HEK293 (cell line): ENCODE measurements around the gene GRM4.

Experiments
- BCL11A ChIP-seq: fragments of 450-650 bp; formaldehyde crosslinking; IDR thresholded peaks from 2 replicates; pipeline ENCODE4 v1.5.1; 2016; ENCODE audit warnings: low read depth, missing biosample characterization, missing genetic modification characterization
- CTCF ChIP-seq: fragments of 450-650 bp; formaldehyde crosslinking; IDR thresholded peaks from 2 replicates; pipeline ENCODE4 v1.5.1; 2016; ENCODE audit warnings: missing biosample characterization, missing genetic modification characterization
- HOXA7 ChIP-seq: sonication (generic); formaldehyde crosslinking; IDR thresholded peaks from 2 replicates; pipeline ENCODE4 v1.8.1; 2022; ENCODE audit warnings: missing genetic modification reagents, borderline replicate concordance
- HOXC10 ChIP-seq: sonication (generic); formaldehyde crosslinking; IDR thresholded peaks from 2 replicates; pipeline ENCODE4 v1.8.1; 2023; ENCODE audit warnings: mild to moderate bottlenecking, missing genetic modification reagents
- MYNN ChIP-seq: fragments of 450-650 bp; formaldehyde crosslinking; IDR thresholded peaks from 2 replicates; pipeline ENCODE4 v1.5.1; 2016; ENCODE audit warnings: missing biosample characterization, missing genetic modification characterization, borderline replicate concordance
- MZF1 ChIP-seq: fragments of 450-650 bp; formaldehyde crosslinking; IDR thresholded peaks from 2 replicates; pipeline ENCODE4 v1.5.1; 2017; ENCODE audit warnings: missing biosample characterization, missing genetic modification characterization, borderline replicate concordance
- PRDM6 ChIP-seq: fragments of 450-650 bp; formaldehyde crosslinking; IDR thresholded peaks from 2 replicates; pipeline ENCODE4 v1.5.1; 2017; ENCODE audit warnings: missing biosample characterization, missing genetic modification characterization
- WT1 ChIP-seq: fragments of 450-650 bp; formaldehyde crosslinking; IDR thresholded peaks from 2 replicates; pipeline ENCODE4 v1.5.1; 2016; ENCODE audit warnings: missing biosample characterization, missing genetic modification characterization
- ZBTB1 ChIP-seq: fragments of 450-650 bp; formaldehyde crosslinking; IDR thresholded peaks from 2 replicates; pipeline ENCODE4 v1.5.1; 2016; ENCODE audit warnings: missing biosample characterization, missing genetic modification characterization
- ZNF112 ChIP-seq: fragments of 450-650 bp; formaldehyde crosslinking; IDR thresholded peaks from 2 replicates; pipeline ENCODE4 v1.5.0; 2017; ENCODE audit warnings: missing biosample characterization, missing genetic modification characterization
- ZNF140 ChIP-seq: fragments of 450-650 bp; formaldehyde crosslinking; IDR thresholded peaks from 2 replicates; pipeline ENCODE4 v1.5.1; 2016; ENCODE audit warnings: missing biosample characterization, missing genetic modification characterization
- ZNF169 ChIP-seq: fragments of 450-650 bp; formaldehyde crosslinking; IDR thresholded peaks from 2 replicates; pipeline ENCODE4 v1.5.1; 2016; ENCODE audit warnings: missing biosample characterization, missing genetic modification characterization
- ZNF174 ChIP-seq: fragments of 450-650 bp; formaldehyde crosslinking; IDR thresholded peaks from 2 replicates; pipeline ENCODE4 v1.5.0; 2017; ENCODE audit warnings: missing biosample characterization, mild to moderate bottlenecking, missing genetic modification characterization
- ZNF18 ChIP-seq: fragments of 450-650 bp; formaldehyde crosslinking; IDR thresholded peaks from 2 replicates; pipeline ENCODE4 v1.5.1; 2016; ENCODE audit warnings: missing biosample characterization, missing genetic modification characterization
- ZNF248 ChIP-seq: fragments of 450-650 bp; formaldehyde crosslinking; IDR thresholded peaks from 2 replicates; pipeline ENCODE4 v1.5.1; 2017; ENCODE audit warnings: missing biosample characterization, missing genetic modification characterization
- ZNF341 ChIP-seq: fragments of 450-650 bp; formaldehyde crosslinking; IDR thresholded peaks from 2 replicates; pipeline ENCODE4; 2016; ENCODE audit warnings: low read depth, missing biosample characterization, missing genetic modification characterization
- ZNF354C ChIP-seq: fragments of 450-650 bp; formaldehyde crosslinking; IDR thresholded peaks from 2 replicates; pipeline ENCODE4 v1.5.1; 2016; ENCODE audit warnings: missing biosample characterization, missing genetic modification characterization, low read depth, borderline replicate concordance
- ZNF426 ChIP-seq: fragments of 450-650 bp; formaldehyde crosslinking; IDR thresholded peaks from 2 replicates; pipeline ENCODE4 v1.5.1; 2017; ENCODE audit warnings: missing biosample characterization, missing genetic modification characterization, mild to moderate bottlenecking, inconsistent platforms, moderate library complexity
- ZNF48 ChIP-seq: fragments of 450-650 bp; formaldehyde crosslinking; IDR thresholded peaks from 2 replicates; pipeline ENCODE4 v1.5.1; 2016; ENCODE audit warnings: missing biosample characterization, missing genetic modification characterization
- ZNF514 ChIP-seq: fragments of 450-650 bp; formaldehyde crosslinking; IDR thresholded peaks from 2 replicates; pipeline ENCODE4 v1.5.1; 2016; ENCODE audit warnings: missing biosample characterization, missing genetic modification characterization
- ZNF518A ChIP-seq: fragments of 450-650 bp; formaldehyde crosslinking; conservative IDR thresholded peaks from 2 replicates; pipeline ENCODE4 v1.5.1; 2016; ENCODE audit warnings: low read depth, missing biosample characterization, missing genetic modification characterization
- ZNF600 ChIP-seq: fragments of 450-650 bp; formaldehyde crosslinking; IDR thresholded peaks from 2 replicates; pipeline ENCODE4 v1.5.1; 2016; ENCODE audit warnings: missing biosample characterization, missing genetic modification characterization
- ZNF610 ChIP-seq: fragments of 450-650 bp; formaldehyde crosslinking; IDR thresholded peaks from 2 replicates; pipeline ENCODE4 v1.5.1; 2016; ENCODE audit warnings: missing biosample characterization, missing genetic modification characterization, borderline replicate concordance
- ZNF664 ChIP-seq: fragments of 450-650 bp; formaldehyde crosslinking; IDR thresholded peaks from 2 replicates; pipeline ENCODE4 v1.5.1; 2016; ENCODE audit warnings: missing biosample characterization, missing genetic modification characterization
- ZNF747 ChIP-seq: fragments of 450-650 bp; formaldehyde crosslinking; IDR thresholded peaks from 2 replicates; pipeline ENCODE4 v1.5.1; 2016; ENCODE audit warnings: missing biosample characterization, missing genetic modification characterization
- TF ChIP-seq, protein P1 (sequence below): fragments of 450-650 bp; formaldehyde crosslinking; IDR thresholded peaks from 2 replicates; pipeline ENCODE4 v1.5.1; 2016; ENCODE audit warnings: missing biosample characterization, missing genetic modification characterization

GRM4 gene

DNA sequence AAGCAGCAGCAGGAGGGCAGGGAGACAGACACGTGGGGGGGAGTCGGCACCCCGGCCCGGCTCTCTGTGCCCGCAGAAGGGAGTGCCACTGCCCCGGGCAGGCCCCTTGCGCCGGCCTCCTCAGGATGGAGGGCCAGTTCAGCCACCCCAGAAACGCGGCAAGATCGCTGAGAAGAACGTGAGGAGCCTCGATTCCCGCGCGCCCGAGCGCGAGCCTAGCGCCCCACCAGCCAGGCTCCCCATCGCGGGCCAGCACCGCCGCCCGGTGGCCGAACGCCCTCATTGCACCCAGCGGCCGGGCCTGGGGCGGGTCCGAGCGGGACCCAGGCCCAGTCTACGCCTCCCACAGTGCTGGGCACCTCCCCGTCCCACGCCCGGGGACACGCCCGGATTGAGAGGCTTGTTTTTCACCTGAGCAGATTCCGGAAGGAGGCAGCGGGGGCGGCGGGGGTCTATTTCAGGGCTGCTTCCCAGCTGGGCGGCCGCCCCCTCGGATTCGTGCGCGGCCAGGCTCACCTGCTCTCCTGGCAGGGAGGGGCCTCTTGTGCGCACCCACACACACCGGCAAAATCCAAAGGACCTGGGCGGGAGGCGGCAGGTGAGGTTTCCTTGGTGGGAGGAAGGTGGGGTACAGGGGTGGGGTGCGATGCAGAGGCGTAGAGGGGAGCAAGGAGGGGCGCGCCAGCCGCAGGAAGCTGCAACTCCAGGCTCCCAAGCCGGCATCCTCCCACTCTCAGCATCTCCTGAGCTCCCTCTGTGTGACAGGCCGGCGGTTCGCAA is 9.0 kb upstream of the GRM4 start (continued):
- TF ChIP-seq, protein P1, sequence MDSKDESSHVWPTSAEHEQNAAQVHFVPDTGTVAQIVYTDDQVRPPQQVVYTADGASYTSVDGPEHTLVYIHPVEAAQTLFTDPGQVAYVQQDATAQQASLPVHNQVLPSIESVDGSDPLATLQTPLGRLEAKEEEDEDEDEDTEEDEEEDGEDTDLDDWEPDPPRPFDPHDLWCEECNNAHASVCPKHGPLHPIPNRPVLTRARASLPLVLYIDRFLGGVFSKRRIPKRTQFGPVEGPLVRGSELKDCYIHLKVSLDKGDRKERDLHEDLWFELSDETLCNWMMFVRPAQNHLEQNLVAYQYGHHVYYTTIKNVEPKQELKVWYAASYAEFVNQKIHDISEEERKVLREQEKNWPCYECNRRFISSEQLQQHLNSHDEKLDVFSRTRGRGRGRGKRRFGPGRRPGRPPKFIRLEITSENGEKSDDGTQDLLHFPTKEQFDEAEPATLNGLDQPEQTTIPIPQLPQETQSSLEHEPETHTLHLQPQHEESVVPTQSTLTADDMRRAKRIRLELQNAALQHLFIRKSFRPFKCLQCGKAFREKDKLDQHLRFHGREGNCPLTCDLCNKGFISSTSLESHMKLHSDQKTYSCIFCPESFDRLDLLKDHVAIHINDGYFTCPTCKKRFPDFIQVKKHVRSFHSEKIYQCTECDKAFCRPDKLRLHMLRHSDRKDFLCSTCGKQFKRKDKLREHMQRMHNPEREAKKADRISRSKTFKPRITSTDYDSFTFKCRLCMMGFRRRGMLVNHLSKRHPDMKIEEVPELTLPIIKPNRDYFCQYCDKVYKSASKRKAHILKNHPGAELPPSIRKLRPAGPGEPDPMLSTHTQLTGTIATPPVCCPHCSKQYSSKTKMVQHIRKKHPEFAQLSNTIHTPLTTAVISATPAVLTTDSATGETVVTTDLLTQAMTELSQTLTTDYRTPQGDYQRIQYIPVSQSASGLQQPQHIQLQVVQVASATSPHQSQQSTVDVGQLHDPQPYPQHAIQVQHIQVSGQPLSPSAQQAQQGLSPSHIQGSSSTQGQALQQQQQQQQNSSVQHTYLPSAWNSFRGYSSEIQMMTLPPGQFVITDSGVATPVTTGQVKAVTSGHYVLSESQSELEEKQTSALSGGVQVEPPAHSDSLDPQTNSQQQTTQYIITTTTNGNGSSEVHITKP (tag by site-specific recombination), result no peak
- TF ChIP-seq ZNF140 (tag by site-specific recombination) (no peak), ZNF174 (tag by site-specific recombination) (no peak), HOXA7 (CRISPR knock-in tag) (no peak), CTCF (tag by site-specific recombination) (peak; percentile 95), ZBTB1 (no peak), ZNF341 (tag by site-specific recombination) (no peak), ZNF610 (no peak), MYNN (tag by site-specific recombination) (no peak), PRDM6 (tag by site-specific recombination) (no peak), WT1 (tag by site-specific recombination) (no peak), ZNF518A (tag by site-specific recombination) (no peak), ZNF112 (tag by site-specific recombination) (no peak), ZNF514 (tag by site-specific recombination) (no peak), ZNF747 (no peak), ZNF248 (no peak), BCL11A (tag by site-specific recombination) (no peak), ZNF18 (tag by site-specific recombination) (no peak), ZNF426 (no peak), HOXC10 (CRISPR knock-in tag) (no peak), ZNF169 (tag by site-specific recombination) (no peak), ZNF354C (tag by site-specific recombination) (no peak), ZNF664 (no peak), ZNF48 (tag by site-specific recombination) (no peak), MZF1 (tag by site-specific recombination) (no peak), ZNF600 (tag by site-specific recombination) (no peak)
